ENCODE data around the gene CHEK2.
"Not testable (repeated sequence)": the region's sequence is repeated elsewhere in the genome, so short reads cannot be mapped to it uniquely, and the experiment has no call there.

The CHEK2 gene

GRCh38 chr22:28741200-28741784, 328 bp downstream of the CHEK2 start:
- H3K4me3 ChIP-seq (replicated peaks in 1 of 2; ENCODE audit: low read depth in 2 of 2, low read length in 2 of 2) = peak overlapping the region; percentile 87 to 96
- DNase-seq (ENCODE audit: low read depth in 2 of 2) = no peak
- TF ChIP-seq CTCF (IDR thresholded peaks at IDR 0.05; ENCODE audit: low read depth, low read length) = no peak

- H3K4me3 ChIP-seq (replicated peaks in 1 of 2; ENCODE audit: low read depth in 2 of 2, low read length in 2 of 2); DNase-seq (ENCODE audit: low read depth in 2 of 2): not testable (repeated sequence)
Observed at GRCh38 chr22:28738876-28739275, 2.7 kb downstream of the CHEK2 start.

GRCh38 chr22:28737701-28738100, 3.9 kb downstream of the CHEK2 start:
- no peak for TF ChIP-seq CTCF (IDR thresholded peaks at IDR 0.05; ENCODE audit: low read depth, low read length)
- no peak for DNase-seq (ENCODE audit: low read depth in 2 of 2)
- no peak overlapping the region for H3K4me3 ChIP-seq (replicated peaks in 1 of 2; ENCODE audit: low read depth in 2 of 2, low read length in 2 of 2)

- TF ChIP-seq CTCF (IDR thresholded peaks at IDR 0.05; ENCODE audit: low read depth, low read length) = no peak
- DNase-seq (ENCODE audit: low read depth in 2 of 2) = no peak
Observed at GRCh38 chr22:28736301-28737155, 5.1 kb downstream of the CHEK2 start.

GRCh38 chr22:28734393-28734792, 7.2 kb downstream of the CHEK2 start:
- TF ChIP-seq CTCF (IDR thresholded peaks at IDR 0.05; ENCODE audit: low read depth, low read length) = no peak
- no peak for DNase-seq (ENCODE audit: low read depth in 2 of 2)

More at GRCh38 chr22:28736301-28737155, 5.1 kb downstream of the CHEK2 start:
- H3K4me3 ChIP-seq (replicated peaks in 1 of 2; ENCODE audit: low read depth in 2 of 2, low read length in 2 of 2) = no peak overlapping the region

GRCh38 chr22:28730179-28730578, 11.4 kb downstream of the CHEK2 start:
- DNase-seq (ENCODE audit: low read depth in 2 of 2) = no peak

More at GRCh38 chr22:28734393-28734792, 7.2 kb downstream of the CHEK2 start:
- H3K4me3 ChIP-seq (replicated peaks in 1 of 2; ENCODE audit: low read depth in 2 of 2, low read length in 2 of 2) = no peak overlapping the region

More at GRCh38 chr22:28730179-28730578, 11.4 kb downstream of the CHEK2 start:
- TF ChIP-seq CTCF (IDR thresholded peaks at IDR 0.05; ENCODE audit: low read depth, low read length) = no peak
- H3K4me3 ChIP-seq (replicated peaks in 1 of 2; ENCODE audit: low read depth in 2 of 2, low read length in 2 of 2) = no peak overlapping the region

All from cardiac fibroblast (primary cell).